ENCODE measurements around the gene ZDHHC14.

Gene ZDHHC14

GRCh38 chr6:157450931-157451742 is 70.1 kb downstream of the ZDHHC14 start:
- Histone ChIP-seq H3K9ac (ENCODE audit: low read length) (no peak overlapping the region), H3F3A (ENCODE audit: insufficient read depth, low read length) (no peaks in the 10 kb centered on the region), H3K36me3 (replicated peaks; ENCODE audit: insufficient read depth, low read length) (no peaks in the 10 kb centered on the region), H2AFZ (ENCODE audit: low read length) (no peak overlapping the region), H3K27me3 (replicated peaks; ENCODE audit: insufficient read depth, low read length) (no peaks in the 10 kb centered on the region), H3K4me1 (ENCODE audit: low read length) (no peaks in the 10 kb centered on the region), H3K9me2 (replicated peaks; ENCODE audit: insufficient read depth, low read length) (no peaks in the 10 kb centered on the region), H3K4me3 (ENCODE audit: low read length) (no peak overlapping the region), H3K79me2 (ENCODE audit: low read length) (no peaks in the 10 kb centered on the region), H4K20me1 (ENCODE audit: insufficient read depth, low read length) (no peaks in the 10 kb centered on the region), H3K27ac (ENCODE audit: low read length) (no peak overlapping the region), H3K9me3 (replicated peaks; ENCODE audit: insufficient read depth, low read length) (no peaks in the 10 kb centered on the region), H3K4me2 (ENCODE audit: low read depth, low read length) (no peak overlapping the region)
- DNase-seq = no peak
- TF ChIP-seq, protein P1, sequence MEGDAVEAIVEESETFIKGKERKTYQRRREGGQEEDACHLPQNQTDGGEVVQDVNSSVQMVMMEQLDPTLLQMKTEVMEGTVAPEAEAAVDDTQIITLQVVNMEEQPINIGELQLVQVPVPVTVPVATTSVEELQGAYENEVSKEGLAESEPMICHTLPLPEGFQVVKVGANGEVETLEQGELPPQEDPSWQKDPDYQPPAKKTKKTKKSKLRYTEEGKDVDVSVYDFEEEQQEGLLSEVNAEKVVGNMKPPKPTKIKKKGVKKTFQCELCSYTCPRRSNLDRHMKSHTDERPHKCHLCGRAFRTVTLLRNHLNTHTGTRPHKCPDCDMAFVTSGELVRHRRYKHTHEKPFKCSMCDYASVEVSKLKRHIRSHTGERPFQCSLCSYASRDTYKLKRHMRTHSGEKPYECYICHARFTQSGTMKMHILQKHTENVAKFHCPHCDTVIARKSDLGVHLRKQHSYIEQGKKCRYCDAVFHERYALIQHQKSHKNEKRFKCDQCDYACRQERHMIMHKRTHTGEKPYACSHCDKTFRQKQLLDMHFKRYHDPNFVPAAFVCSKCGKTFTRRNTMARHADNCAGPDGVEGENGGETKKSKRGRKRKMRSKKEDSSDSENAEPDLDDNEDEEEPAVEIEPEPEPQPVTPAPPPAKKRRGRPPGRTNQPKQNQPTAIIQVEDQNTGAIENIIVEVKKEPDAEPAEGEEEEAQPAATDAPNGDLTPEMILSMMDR (IDR thresholded peaks at IDR 0.05; ENCODE audit: low read length) = no peak
- no peak for TF ChIP-seq EZH2 (optimal IDR thresholded peaks at IDR 0.05; ENCODE audit: low read depth, low read length)
- no peak for TF ChIP-seq EZH2phosphoT487 (IDR thresholded peaks at IDR 0.05; ENCODE audit: low read length)

- Histone ChIP-seq H3K4me1 (ENCODE audit: low read length) (no peaks in the 10 kb centered on the region), H3K79me2 (ENCODE audit: low read length) (no peaks in the 10 kb centered on the region), H3K9me3 (replicated peaks; ENCODE audit: insufficient read depth, low read length) (no peaks in the 10 kb centered on the region), H2AFZ (ENCODE audit: low read length) (no peak overlapping the region), H4K20me1 (ENCODE audit: insufficient read depth, low read length) (no peaks in the 10 kb centered on the region), H3K27me3 (replicated peaks; ENCODE audit: insufficient read depth, low read length) (no peaks in the 10 kb centered on the region), H3K9ac (ENCODE audit: low read length) (no peak overlapping the region), H3K4me2 (ENCODE audit: low read depth, low read length) (no peak overlapping the region), H3K36me3 (replicated peaks; ENCODE audit: insufficient read depth, low read length) (no peaks in the 10 kb centered on the region), H3K4me3 (ENCODE audit: low read length) (no peak overlapping the region), H3K27ac (ENCODE audit: low read length) (no peak overlapping the region), H3K9me2 (replicated peaks; ENCODE audit: insufficient read depth, low read length) (no peaks in the 10 kb centered on the region), H3F3A (ENCODE audit: insufficient read depth, low read length) (no peaks in the 10 kb centered on the region)
- TF ChIP-seq, protein P1 (IDR thresholded peaks at IDR 0.05; ENCODE audit: low read length) = no peak
- no peak for DNase-seq
These were observed 71.1 kb downstream of the ZDHHC14 start for GRCh38 chr6:157452096-157452495.

DNA sequence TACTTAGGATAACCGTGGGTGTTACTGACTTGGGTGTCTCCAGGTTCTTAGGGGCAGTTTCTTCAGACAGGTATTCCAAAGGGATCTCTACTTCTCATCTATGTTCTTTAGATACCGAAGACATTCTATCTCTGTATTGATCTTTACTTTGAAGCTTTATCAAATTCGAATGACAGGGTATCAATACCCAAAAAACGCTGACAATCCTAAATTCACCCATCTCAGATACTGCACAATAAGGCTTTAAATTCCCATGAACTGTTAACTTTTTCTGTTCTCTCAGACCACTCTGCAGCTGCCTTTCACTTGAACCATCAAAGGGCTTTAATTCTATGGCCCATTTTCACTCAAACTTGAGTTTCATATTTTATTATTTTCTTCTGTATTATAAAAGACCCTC is 72.1 kb downstream of the ZDHHC14 start:
- TF ChIP-seq EZH2 (optimal IDR thresholded peaks at IDR 0.05; ENCODE audit: low read depth, low read length) (no peak), EZH2phosphoT487 (IDR thresholded peaks at IDR 0.05; ENCODE audit: low read length) (no peak)
- TF ChIP-seq, protein P1 (IDR thresholded peaks at IDR 0.05; ENCODE audit: low read length) = no peak
- H4K20me1 ChIP-seq (ENCODE audit: insufficient read depth, low read length) = no peaks in the 10 kb centered on the region
- H3K4me3 ChIP-seq (ENCODE audit: low read length) = no peak overlapping the region
- H3K9me2 ChIP-seq (replicated peaks; ENCODE audit: insufficient read depth, low read length) = no peaks in the 10 kb centered on the region
- no peaks in the 10 kb centered on the region for H3K4me1 ChIP-seq (ENCODE audit: low read length)
- no peaks in the 10 kb centered on the region for H3K9me3 ChIP-seq (replicated peaks; ENCODE audit: insufficient read depth, low read length)
- DNase-seq = no peak
- H2AFZ ChIP-seq (ENCODE audit: low read length) = no peak overlapping the region
- H3K9ac ChIP-seq (ENCODE audit: low read length) = no peak overlapping the region
- H3K4me2 ChIP-seq (ENCODE audit: low read depth, low read length) = no peak overlapping the region
- H3F3A ChIP-seq (ENCODE audit: insufficient read depth, low read length) = no peaks in the 10 kb centered on the region
- H3K36me3 ChIP-seq (replicated peaks; ENCODE audit: insufficient read depth, low read length) = no peaks in the 10 kb centered on the region
- no peaks in the 10 kb centered on the region for H3K27me3 ChIP-seq (replicated peaks; ENCODE audit: insufficient read depth, low read length)
- H3K79me2 ChIP-seq (ENCODE audit: low read length) = no peaks in the 10 kb centered on the region
- no peak overlapping the region for H3K27ac ChIP-seq (ENCODE audit: low read length)
